ENCODE results near the gene PLEKHH2.

DNA sequence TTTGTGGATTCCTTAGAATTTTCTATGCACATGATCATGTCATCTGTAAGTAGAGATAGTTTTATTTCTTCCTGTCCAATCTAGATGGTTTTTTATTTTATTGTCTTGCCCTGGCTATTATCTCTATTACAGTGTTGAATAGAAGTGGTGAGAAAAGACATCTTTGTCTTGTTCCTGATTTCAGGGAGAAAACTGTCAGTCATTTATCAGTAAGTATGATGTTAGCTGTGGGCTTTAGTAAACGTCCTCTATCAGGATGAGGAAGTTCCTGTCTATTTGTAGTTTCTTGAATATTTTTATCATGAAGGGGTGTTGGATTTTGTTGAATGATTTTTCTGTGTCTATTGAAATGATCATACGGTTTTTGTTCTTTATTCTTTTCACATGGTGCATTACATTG, 5.3 kb downstream of the PLEKHH2 start:
- TF ChIP-seq, protein P1, sequence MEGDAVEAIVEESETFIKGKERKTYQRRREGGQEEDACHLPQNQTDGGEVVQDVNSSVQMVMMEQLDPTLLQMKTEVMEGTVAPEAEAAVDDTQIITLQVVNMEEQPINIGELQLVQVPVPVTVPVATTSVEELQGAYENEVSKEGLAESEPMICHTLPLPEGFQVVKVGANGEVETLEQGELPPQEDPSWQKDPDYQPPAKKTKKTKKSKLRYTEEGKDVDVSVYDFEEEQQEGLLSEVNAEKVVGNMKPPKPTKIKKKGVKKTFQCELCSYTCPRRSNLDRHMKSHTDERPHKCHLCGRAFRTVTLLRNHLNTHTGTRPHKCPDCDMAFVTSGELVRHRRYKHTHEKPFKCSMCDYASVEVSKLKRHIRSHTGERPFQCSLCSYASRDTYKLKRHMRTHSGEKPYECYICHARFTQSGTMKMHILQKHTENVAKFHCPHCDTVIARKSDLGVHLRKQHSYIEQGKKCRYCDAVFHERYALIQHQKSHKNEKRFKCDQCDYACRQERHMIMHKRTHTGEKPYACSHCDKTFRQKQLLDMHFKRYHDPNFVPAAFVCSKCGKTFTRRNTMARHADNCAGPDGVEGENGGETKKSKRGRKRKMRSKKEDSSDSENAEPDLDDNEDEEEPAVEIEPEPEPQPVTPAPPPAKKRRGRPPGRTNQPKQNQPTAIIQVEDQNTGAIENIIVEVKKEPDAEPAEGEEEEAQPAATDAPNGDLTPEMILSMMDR (IDR thresholded peaks at IDR 0.05), result no peak
- no peak for TF ChIP-seq POLR2A (IDR thresholded peaks at IDR 0.05)

Data from adrenal gland (tissue), 5 donors.